Sigmoid colon (tissue), 4 donors: Measurements from ENCODE around the gene NOXO1.

ENCODE experiments used
- POLR2A ChIP-seq, 2 donors: fragments of 450-650 bp; IDR thresholded peaks; one replicate each; pipeline ENCODE4 v1.6.1; 2016; ENCODE audit warnings: antibody characterized with exemption in 2 of 2, mild to moderate bottlenecking in 2 of 2, moderate library complexity in 2 of 2
- POLR2AphosphoS5 ChIP-seq, 4 donors: sonication (generic); formaldehyde crosslinking; IDR thresholded peaks; one replicate each; pipeline ENCODE4 v1.6.1; 2017; ENCODE audit warnings: antibody characterized with exemption in 4 of 4
- TF ChIP-seq, protein P1 (sequence below), 4 experiments: fragments of 450-650 bp in 3 of 4; fragments of 200-600 bp in 1 of 4; IDR thresholded peaks; one replicate each; pipeline ENCODE4 v1.5.1; 2016 to 2019; ENCODE audit warnings: antibody characterized with exemption in 4 of 4, mild to moderate bottlenecking in 3 of 4, moderate library complexity in 2 of 4

DNA sequence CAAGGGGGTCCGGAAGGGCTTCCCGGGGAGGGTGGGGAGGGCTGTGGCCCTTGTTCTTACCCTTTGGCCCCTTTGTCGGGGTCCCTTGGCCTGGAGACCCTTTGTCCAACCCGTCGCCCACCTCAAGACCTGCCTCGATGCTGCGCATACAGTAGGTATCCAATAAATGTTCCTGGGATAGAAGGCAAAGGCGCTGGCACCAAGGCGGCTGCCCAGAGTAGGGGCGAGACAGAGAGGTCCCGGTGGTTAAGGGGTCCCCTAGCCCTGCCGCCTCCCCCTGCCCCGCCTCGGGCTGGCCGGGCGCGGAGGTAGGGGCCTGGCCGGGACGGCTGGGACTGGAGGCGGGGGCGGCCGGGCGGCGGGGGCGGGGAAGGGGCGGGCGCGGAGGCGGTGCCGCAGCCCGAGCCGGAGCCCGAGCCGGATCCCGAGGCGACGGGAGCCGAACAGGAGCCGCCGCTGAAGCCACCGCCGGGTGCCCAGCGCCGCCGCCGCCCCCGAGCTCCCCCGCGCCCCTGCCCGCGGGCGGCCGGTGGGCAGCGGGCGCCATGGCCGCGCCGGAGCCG lies 45.3 kb upstream of the NOXO1 start, which contains the start of gene NHERF2:
- TF ChIP-seq POLR2AphosphoS5 (IDR thresholded peaks at IDR 0.05) (no peak), POLR2A (IDR thresholded peaks at IDR 0.05) (no peak)
- TF ChIP-seq, protein P1, sequence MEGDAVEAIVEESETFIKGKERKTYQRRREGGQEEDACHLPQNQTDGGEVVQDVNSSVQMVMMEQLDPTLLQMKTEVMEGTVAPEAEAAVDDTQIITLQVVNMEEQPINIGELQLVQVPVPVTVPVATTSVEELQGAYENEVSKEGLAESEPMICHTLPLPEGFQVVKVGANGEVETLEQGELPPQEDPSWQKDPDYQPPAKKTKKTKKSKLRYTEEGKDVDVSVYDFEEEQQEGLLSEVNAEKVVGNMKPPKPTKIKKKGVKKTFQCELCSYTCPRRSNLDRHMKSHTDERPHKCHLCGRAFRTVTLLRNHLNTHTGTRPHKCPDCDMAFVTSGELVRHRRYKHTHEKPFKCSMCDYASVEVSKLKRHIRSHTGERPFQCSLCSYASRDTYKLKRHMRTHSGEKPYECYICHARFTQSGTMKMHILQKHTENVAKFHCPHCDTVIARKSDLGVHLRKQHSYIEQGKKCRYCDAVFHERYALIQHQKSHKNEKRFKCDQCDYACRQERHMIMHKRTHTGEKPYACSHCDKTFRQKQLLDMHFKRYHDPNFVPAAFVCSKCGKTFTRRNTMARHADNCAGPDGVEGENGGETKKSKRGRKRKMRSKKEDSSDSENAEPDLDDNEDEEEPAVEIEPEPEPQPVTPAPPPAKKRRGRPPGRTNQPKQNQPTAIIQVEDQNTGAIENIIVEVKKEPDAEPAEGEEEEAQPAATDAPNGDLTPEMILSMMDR (IDR thresholded peaks at IDR 0.05), result no peak
